ENCODE data around the gene CYBA.
A peak's percentile ranks its signal among the peaks of the same experiment; 100 is the strongest.

Gene CYBA

GRCh38 chr16:88653596-88654362 lies 2.9 kb upstream of the CYBA start:
- in situ Hi-C loops (cut with HindIII; ENCODE audit: low pct_ligation_motif_present, low sequenced_read_pairs), result no loop called here
- Histone ChIP-seq H3K27me3 (replicated peaks) (no peaks in the 10 kb centered on the region), H3K4me3 (ENCODE audit: low read depth, low read length) (no peak overlapping the region), H3K36me3 (replicated peaks) (peaks cover 62% of the 10 kb centered on the region), H3K27ac (no peak overlapping the region)
- no peak for DNase-seq
- TF ChIP-seq, protein P1, sequence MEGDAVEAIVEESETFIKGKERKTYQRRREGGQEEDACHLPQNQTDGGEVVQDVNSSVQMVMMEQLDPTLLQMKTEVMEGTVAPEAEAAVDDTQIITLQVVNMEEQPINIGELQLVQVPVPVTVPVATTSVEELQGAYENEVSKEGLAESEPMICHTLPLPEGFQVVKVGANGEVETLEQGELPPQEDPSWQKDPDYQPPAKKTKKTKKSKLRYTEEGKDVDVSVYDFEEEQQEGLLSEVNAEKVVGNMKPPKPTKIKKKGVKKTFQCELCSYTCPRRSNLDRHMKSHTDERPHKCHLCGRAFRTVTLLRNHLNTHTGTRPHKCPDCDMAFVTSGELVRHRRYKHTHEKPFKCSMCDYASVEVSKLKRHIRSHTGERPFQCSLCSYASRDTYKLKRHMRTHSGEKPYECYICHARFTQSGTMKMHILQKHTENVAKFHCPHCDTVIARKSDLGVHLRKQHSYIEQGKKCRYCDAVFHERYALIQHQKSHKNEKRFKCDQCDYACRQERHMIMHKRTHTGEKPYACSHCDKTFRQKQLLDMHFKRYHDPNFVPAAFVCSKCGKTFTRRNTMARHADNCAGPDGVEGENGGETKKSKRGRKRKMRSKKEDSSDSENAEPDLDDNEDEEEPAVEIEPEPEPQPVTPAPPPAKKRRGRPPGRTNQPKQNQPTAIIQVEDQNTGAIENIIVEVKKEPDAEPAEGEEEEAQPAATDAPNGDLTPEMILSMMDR (IDR thresholded peaks at IDR 0.05; ENCODE audit: low read depth, low read length, missing control alignments), result no peak

- TF ChIP-seq, protein P1 (IDR thresholded peaks at IDR 0.05; ENCODE audit: low read depth, low read length, missing control alignments), result no peak
- no peak overlapping the region for H3K27ac ChIP-seq
- no peaks in the 10 kb centered on the region for H3K27me3 ChIP-seq (replicated peaks)
- peaks cover 62% of the 10 kb centered on the region for H3K36me3 ChIP-seq (replicated peaks)
- H3K4me3 ChIP-seq (ENCODE audit: low read depth, low read length), result no peak overlapping the region
- in situ Hi-C loops (cut with HindIII; ENCODE audit: low pct_ligation_motif_present, low sequenced_read_pairs), result no loop called here
- DNase-seq, result no peak
Measured at GRCh38 chr16:88653101-88653500, 2.2 kb upstream of the CYBA start.

DNA sequence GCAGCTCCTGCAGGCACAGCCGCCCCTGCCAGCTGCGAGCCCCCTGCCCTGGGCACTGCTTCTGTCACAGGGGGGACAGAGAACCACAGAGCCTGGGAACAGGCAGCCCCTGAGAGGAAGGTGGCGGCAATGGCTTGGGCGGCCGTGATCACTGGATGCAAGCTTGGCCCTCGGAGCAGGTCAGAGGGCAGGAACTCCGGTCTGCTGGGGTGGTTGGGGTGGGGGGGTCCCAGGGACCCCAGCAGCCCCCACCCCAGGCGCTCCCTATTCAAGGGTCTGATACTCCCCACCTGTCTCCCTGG lies 1.9 kb upstream of the CYBA start:
- TF ChIP-seq, protein P1 (IDR thresholded peaks at IDR 0.05; ENCODE audit: low read depth, low read length, missing control alignments), result no peak
- H3K36me3 ChIP-seq (replicated peaks), result peaks cover 58% of the 10 kb centered on the region

DNA sequence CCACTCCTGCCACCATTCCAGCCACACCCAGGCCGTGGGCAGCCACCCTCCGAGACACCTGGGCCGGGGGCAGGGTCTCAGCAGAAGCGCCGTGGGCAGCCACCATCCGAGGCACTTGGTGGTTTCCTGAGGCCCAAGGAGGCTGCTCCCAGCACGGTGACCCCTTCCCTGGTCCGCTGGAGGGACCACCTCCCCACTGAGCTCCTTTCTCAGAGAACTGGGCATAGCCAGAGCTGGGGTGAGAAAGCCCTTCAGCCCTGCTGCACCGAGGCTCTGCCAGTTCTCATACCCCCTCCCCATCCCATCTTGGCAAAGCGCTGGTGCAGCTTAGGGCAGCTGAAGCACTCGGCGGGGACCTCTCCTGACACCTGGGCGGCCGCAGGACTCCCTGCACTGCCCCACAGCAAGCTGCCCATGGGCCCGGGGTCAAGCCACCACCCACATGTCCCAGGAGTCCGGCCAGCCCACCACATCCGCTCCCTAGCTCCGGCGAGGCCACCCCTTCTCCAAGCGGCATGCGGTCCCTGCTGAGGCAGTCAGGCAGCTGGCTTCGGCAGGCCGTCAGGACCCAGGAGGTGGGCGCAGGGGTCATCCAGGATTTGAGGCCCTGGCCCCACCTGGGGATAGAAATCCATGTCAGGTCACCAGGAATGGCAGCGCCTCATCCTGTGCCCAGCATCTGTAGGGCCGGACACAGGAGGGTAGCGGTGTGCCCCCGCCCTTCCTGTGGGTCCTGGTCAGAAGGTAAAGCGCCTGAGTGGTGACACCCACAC lies 1.3 kb upstream of the CYBA start:
- in situ Hi-C loops (cut with HindIII; ENCODE audit: low pct_ligation_motif_present, low sequenced_read_pairs), result no loop called here
- Histone ChIP-seq H3K27ac (peak overlapping the region; percentile 88), H3K27me3 (replicated peaks) (no peaks in the 10 kb centered on the region), H3K4me3 (ENCODE audit: low read depth, low read length) (no peak overlapping the region), H3K36me3 (replicated peaks) (peaks cover 52% of the 10 kb centered on the region)
- TF ChIP-seq, protein P1 (IDR thresholded peaks at IDR 0.05; ENCODE audit: low read depth, low read length, missing control alignments), result peak; percentile 2
- DNase-seq, result no peak

More for the DNA sequence above, 1.9 kb upstream of the CYBA start:
- no peaks in the 10 kb centered on the region for H3K27me3 ChIP-seq (replicated peaks)
- in situ Hi-C loops (cut with HindIII; ENCODE audit: low pct_ligation_motif_present, low sequenced_read_pairs), result no loop called here
- no peak overlapping the region for H3K27ac ChIP-seq
- no peak overlapping the region for H3K4me3 ChIP-seq (ENCODE audit: low read depth, low read length)
- DNase-seq, result no peak

- TF ChIP-seq, protein P1 (IDR thresholded peaks at IDR 0.05; ENCODE audit: low read depth, low read length, missing control alignments), result no peak
- DNase-seq, result peak; percentile 56
- Histone ChIP-seq H3K27ac (peak overlapping the region; percentile 88), H3K27me3 (replicated peaks) (no peaks in the 10 kb centered on the region), H3K36me3 (replicated peaks) (peaks cover 47% of the 10 kb centered on the region), H3K4me3 (ENCODE audit: low read depth, low read length) (peak overlapping the region; percentile 81)
- in situ Hi-C loops (cut with HindIII; ENCODE audit: low pct_ligation_motif_present, low sequenced_read_pairs), result no loop called here
Measured at GRCh38 chr16:88651276-88651988, 579 bp upstream of the CYBA start.

Measured in brain microvascular endothelial cell (primary cell).